OCI-LY1 (cell line): ENCODE results near the gene KCNT1.

Source experiments
- CTCF ChIP-seq: fragments of 200-600 bp; sonication (generic), shearing (Covaris generic); IDR thresholded peaks from 2 replicates; pipeline ENCODE4 v1.5.1; 2017; ENCODE audit warnings: mild to moderate bottlenecking, antibody characterized with exemption, low read length, moderate library complexity, mixed read lengths
- EZH2 ChIP-seq: fragments of 200-600 bp; sonication (generic), shearing (Covaris generic); IDR thresholded peaks from 2 replicates; pipeline ENCODE4 v1.8.0; 2017; ENCODE audit warnings: borderline replicate concordance, mixed run types, mild to moderate bottlenecking, antibody characterized with exemption, low read length, moderate library complexity, mixed read lengths

GRCh38 chr9:135687216-135687615, 14.8 kb upstream of the KCNT1 start:
- no peak for TF ChIP-seq EZH2
- TF ChIP-seq CTCF: no peak
